GDM1 (cell line): ENCODE measurements around the gene PIK3CD.

ENCODE experiments used
- DNase-seq: peaks from one replicate; lab custom pipeline; 2025; lab: John Stamatoyannopoulos, UW

The PIK3CD gene

GRCh38 chr1:9651565-9652378 lies at the start of gene PIK3CD:
TSS of gene PIK3CD (plus strand) at chr1:9651731. CDS start at chr1:9710456, 58,725 bp downstream.
- DNase-seq: peak; percentile 51

DNA sequence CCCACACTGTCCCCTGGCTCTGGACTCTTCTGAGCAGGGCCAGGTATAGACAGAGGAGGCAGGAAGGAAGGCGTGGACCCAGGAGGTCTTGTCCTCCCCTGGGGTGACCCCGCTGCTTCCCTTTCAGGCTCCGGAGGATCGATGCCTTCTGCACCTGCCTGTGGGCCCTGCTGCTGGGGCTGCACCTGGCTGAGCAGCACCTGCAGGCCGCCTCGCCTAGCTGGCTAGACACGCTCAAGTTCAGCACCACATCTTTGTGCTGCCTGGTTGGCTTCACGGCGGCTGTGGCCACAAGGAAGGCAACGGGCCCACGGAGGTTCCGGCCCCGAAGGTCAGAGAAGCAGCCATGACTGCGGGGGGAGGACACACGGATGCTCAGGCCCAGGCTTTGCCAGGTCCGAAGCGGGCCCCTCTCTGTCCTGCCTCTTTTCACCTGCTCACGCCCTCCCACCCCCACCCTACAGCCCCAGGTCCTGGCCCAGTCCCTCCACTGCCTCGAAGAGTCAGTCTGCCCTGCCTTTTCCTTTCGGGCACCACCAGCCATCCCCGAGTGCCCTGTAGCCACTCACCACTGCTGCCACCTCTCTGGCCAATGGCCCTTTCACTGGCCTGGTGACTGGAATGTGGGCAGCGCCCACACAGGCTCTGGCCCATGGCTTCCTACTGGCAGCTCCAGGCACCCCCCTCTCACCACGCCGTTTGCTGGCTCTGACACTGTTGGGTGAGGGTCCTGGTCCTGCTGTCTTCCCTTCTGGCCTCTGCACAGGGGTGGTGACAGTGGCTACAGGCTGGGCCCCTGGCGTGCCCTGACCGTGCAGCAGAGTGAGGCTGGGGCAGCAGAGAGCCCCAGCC lies 49.4 kb upstream of the PIK3CD start:
- DNase-seq: no peak

DNA sequence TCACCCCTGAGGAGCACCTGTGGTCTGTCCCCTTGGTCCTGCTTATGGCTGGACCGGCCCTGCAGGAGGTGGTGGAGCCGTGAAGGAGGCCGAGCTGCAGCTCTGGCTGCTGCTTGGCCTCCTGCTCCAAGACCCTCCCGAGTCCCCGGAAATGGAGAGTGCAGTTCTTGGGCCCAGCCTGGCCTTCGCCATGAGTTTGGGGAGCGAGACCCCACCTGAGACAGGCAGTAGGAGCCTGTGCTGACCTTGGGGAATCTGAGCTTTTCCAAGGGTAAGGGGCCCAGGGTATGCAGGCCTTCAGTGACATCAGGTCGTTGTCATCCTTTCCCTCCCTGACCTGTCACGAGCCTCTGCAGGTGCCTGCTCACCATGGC lies 48.8 kb upstream of the PIK3CD start:
- no peak for DNase-seq

GRCh38 chr1:9603307-9603706 lies 48.2 kb upstream of the PIK3CD start:
- no peak for DNase-seq

DNA sequence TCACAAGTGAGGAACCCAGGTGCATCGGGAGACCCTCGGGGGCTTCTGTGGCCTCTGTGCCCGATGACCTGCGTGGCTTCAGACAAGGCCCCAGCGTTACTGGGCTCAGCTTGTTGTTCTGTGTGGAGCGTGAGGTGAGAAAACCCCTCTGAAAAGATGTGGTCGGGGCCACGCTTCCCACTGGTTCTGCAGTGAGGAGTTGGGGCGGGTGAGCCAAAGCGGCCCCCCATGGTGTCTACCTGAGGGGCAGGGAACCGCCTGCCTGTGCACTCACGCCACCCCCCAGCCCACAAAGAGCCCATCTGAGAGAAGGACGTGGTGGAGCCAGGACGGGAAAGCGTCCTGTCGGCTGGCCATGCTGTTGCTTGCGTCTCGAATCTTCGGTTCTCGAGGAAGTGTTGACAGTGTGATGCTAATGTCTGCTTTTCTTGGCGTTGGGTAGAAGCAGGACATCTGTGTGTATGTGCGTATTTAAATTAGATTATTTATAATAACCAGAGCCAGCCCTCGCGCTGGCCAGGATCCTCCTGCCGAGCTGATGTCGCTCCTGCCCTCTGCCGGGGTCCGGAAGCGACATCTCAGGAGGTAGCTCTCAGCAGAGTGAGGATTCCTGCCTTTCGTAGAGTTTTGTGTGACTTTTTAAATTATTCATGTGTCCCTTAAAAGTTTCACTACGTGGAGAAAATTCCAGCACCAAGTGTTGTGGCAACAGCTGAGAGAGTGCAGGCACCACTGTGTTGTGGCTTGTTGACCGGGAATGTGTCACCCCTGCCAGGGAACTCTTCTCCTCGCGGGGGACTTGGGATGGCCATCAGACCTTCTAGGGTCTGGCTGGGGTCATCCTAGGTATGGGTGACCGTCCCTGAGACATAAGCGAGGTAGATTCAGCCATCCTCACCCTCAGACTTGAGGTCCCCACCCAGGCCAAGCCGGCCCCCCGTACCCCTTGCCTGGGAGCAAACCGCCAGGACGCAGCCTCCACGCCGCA lies 47.5 kb upstream of the PIK3CD start:
- DNase-seq: no peak

DNA sequence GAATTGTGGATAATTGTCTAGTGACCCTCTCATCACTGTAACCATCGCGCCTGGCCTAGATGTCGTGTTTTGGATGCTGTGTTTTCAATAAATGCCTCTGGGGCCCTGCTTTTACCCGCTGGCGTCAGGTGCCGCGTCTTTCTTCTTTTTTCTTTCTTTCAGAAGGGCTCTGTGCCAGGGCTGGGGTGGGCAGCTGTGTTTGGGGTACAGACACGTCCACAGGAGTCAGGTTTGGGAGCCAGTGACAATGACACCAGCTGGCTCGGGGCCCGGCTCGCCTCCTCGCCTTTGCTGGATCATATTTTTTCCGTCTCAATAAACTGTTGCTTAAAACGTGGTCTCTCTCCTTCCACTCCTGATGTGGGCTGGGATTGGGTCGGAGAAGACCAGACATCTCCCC lies 46.7 kb upstream of the PIK3CD start:
- DNase-seq: no peak

DNA sequence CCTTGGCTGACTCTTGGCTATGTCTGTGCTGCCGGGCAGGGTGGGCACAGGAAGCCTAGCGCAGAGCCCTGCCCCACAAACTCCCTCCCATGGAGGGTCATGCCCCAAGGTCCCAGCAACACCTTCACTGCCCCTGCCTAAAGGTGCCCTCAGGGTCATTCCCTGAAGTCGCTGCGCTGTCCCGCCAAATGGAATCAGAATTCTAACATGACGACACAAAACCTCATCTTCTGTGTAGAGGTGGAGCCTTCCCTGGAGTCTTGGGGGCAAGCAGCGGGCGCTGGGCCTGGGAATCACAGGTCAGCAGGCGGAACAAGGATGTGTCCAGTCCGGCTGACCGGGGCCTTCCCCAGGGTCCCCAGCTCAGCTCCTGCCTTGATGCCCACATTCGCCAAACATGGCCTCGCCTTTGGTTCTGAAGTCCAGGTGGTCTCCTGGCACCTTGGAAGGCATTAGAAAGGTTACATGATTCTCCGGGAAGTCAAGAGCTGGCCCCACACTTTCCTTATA lies 45.5 kb upstream of the PIK3CD start:
- no peak for DNase-seq

DNA sequence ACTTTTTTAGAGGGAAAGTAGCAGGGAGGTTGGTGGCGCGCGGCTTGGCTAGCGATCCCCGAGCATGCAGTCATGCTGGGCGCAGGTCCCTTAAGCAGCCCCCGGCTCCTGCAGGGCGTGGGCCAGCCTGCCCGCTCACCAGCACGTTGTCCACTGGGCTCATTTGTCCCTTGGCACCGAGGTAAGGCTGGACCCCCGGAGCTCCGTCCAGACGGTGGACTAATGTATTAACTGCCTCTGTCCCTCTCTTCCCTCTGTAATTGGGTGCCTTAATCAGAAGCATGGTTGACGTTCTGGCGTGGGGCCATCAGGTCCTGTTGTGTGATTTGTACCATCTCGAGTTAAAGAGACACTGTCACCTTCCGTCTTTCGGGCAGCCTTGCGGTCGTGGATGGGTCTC lies 45.1 kb upstream of the PIK3CD start:
- DNase-seq: no peak

DNA sequence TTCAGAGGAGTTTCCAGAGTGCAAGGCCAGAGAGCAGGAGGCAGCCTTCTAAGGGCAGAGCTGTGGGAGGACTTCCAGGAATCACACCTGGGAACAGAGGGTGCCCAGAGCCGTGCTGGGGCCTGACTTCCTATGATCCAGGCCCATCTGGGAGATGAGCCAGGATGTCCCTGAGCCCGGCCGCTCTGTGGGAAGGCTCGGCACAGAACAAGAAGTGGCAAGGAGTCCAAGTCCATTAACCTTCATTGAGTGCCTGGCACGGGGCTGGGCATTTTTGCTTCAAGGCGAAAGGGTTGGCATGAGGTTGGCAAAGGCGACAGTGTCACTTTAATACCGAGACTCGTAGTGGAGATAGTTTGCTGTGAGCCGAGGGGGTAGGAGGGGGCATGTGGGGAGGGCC lies 44.6 kb upstream of the PIK3CD start:
- DNase-seq: no peak

DNA sequence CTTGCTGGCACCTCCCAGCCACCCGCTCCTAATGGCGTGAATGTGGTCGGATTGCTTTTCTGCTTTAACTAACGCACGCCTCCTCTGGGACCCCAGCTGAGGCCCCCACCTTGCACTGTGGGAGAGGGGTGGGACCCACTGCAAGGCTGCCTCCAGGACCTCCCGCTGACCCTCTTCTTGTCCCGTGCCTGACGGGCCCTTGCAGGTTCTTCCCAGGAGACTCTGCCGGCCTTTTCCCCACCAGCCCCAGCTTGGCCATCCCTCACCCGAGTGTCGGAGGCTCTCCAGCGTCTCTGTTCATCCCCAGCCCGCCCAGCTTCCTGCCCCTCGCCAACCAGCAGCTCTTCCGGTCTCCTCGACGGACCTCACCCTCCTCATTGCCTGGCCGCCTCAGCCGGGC lies 44.2 kb upstream of the PIK3CD start:
- no peak for DNase-seq

DNA sequence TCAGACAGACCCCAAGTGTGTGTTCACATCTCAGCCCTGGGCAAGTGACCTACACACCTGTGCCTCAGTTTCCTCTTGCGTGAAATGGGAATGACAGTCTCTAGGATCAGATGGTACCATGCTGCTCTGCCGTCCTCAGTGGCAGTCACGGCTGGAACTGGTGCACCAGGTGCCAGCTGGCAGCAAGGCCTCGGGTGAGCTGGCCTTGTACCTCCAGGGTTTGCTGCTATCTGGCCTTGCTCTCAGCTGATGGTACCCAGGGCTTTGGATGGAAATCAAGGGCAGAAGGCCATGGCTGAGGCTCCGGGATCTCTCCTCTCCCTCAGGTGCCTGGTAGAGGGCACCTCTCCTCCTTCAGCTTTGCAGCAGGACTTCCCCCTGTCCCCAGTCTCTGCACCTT lies 41.5 kb upstream of the PIK3CD start:
- DNase-seq: no peak

DNA sequence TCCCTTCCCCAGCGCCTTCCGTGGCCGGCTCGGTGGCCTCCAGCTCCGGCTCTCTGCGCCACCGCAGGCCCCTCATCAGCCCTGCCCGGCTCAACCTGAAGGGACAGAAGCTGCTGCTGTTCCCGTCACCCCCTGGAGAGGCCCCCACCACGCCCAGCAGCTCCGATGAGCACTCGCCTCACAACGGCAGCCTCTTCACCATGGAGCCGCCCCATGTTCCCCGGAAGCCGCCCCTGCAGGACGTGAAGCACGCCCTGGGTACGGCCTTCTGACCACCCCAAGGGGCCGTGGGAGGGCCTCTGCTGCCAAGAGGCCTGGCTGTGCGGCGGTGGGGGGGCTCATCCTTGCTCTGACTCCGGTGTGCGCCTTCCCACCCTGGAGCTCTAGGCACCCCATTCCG lies 41.0 kb upstream of the PIK3CD start:
- DNase-seq: no peak

DNA sequence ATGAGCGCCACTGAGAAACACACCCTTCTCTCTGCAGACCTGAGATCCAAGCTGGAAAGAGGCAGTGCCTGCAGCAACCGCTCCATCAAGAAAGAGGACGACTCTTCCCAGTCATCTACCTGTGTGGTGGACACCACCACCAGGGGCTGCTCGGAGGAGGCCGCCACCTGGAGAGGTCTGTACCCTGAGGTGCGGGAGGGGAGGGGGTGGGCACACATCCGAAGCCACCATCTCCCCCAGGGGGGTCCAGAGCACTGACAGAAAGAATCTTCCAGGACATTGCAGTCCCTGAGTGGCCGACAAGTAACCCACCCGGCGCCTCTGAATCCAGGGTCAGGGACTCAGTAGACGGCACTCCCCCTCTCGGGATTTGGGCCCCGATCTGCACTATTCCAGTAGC lies 39.8 kb upstream of the PIK3CD start:
- DNase-seq: no peak

DNA sequence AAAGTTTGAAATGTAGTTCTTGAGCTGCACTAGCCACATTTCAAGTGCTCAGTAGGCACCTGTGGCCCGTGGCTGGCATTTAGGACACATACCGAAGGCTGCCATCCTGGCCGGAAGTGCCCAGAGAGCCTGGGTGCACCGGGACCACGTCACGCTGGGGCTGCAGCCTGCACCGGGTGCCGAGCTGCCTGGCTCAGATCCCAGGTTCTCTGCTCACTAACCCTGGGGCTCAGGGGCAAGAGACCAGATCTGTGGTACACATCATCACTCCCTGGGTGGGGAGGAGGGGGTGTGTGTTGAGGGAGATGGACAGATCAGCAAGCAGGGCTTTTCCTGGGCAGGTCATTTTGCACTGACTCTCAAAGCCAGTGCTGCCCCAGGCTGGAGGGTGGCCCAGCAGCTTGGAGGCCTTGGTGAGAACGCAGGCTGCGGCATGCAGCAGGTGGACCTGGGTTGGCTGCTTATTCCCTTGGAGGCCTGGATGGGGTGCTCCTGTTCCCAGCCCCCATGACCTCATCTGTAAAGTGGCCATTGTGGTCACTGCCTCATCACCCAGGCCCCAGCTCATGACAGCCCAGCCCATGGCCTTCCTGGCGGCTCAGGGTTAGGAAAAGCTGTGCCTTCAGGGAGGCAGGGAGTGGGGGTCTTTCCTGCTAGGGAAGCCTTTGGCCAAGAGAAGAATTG lies 39.2 kb upstream of the PIK3CD start:
- no peak for DNase-seq

- DNase-seq: no peak
Observed at GRCh38 chr1:9612871-9613624, 38.5 kb upstream of the PIK3CD start.

GRCh38 chr1:9613625-9614299 lies 37.8 kb upstream of the PIK3CD start:
- no peak for DNase-seq

GRCh38 chr1:9615316-9616063 lies 36.0 kb upstream of the PIK3CD start:
- no peak for DNase-seq

- no peak for DNase-seq
Observed at GRCh38 chr1:9618909-9619679, 32.4 kb upstream of the PIK3CD start.
